Body of pancreas (tissue), 4 donors: ENCODE measurements around the gene PLCB4. TPM values are rescaled to one million over a fixed set of nuclear protein-coding genes. Genes with fewer than 3 reads are reported as not detected.

Source experiments
- ATAC-seq: fragments of 150-250 bp; one replicate; pipeline ENCODE4 v1.9.1; 2016
- DNase-seq, 4 donors: peaks; one replicate each; pipeline ENCODE4 v3.0.0-alpha.2; 2019
- H3K27ac ChIP-seq, 4 donors: fragments of 200-600 bp; sonication (generic); 1 replicate in 3 of 4; 2 replicates in 1 of 4; pipeline versions ENCODE4 v1.5.1 to v1.6.1; 2016 to 2019; ENCODE audit warnings: mild to moderate bottlenecking in 1 of 4, mixed read lengths in 1 of 4, moderate library complexity in 1 of 4
- H3K27me3 ChIP-seq, 2 donors: fragments of 200-600 bp; sonication (generic); one replicate each; pipeline ENCODE4 v1.6.0; 2016; ENCODE audit warnings: mild to moderate bottlenecking in 1 of 2
- H3K36me3 ChIP-seq, 2 donors: fragments of 200-600 bp; sonication (generic); replicated peaks in 1 of 2; 2 replicates each; pipeline ENCODE4 v1.5.1; 2016; ENCODE audit warnings: low read depth in 2 of 2; ENCODE audit not compliant: insufficient read depth in 1 of 2
- H3K4me1 ChIP-seq: fragments of 200-600 bp; sonication (generic); one replicate; pipeline ENCODE4 v1.6.0; 2016
- H3K4me3 ChIP-seq, 2 donors: fragments of 200-600 bp; sonication (generic); 1 replicate in 1 of 2; 2 replicates in 1 of 2; pipeline ENCODE4 v1.5.1; 2016 to 2019
- H3K9me3 ChIP-seq, 3 donors: fragments of 200-600 bp; sonication (generic); 1 replicate in 2 of 3; 2 replicates in 1 of 3; pipeline ENCODE4 v1.5.1; 2016
- POLR2A ChIP-seq, 3 donors: fragments of 450-650 bp; IDR thresholded peaks; one replicate each; pipeline ENCODE4 v1.6.1; 2016; ENCODE audit warnings: antibody characterized with exemption in 3 of 3, mild to moderate bottlenecking in 2 of 3
- WGBS, 2 donors: methylation state at CpG; one replicate each; pipeline ENCODE4 v1.1.5; 2017; 5-methylcytosine and 5-hydroxymethylcytosine counted together
- intact Hi-C: fragments of 100-400 bp; cut with DNase I; formaldehyde crosslinking; loops from one replicate; pipeline ENCODE4 v1.15.1; 2023
- total RNA-seq, 2 donors: library from RNA; depleted of rRNA; stranded (reverse); fragments of >200 nt; gene quantifications; one replicate each; pipeline ENCODE4 v1.1.0, GENCODE V29; 2016
- TF ChIP-seq, protein P1 (sequence below), 7 experiments: fragments of 450-650 bp in 4 of 7; fragments of 200-600 bp in 3 of 7; sonication (generic) in 3 of 7; IDR thresholded peaks; one replicate each; pipeline ENCODE4 v1.5.1; 2016 to 2019; ENCODE audit warnings: antibody characterized with exemption in 7 of 7

Gene PLCB4
- total RNA-seq, 2 donors from 2014 or later = 1.3 to 3.4 TPM

DNA sequence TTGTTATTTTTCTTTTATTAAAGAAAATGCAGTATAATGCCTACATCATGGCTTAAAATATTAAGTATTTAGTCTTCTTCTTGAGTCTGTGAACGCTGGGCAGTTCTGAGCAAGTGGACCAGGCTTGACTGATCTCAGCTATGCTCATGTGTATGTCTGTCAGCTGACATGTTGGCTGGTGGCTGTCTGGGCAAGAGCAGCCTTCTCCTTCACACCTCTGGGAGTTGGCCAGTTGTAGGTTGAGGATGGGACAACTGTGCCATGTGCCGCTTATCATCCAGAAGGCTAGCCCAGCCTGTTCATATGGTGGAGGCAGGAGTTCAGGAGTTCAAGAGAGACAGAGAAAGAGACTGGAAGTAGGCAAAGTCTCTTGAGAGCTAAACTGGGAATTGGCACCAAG lies 175.9 kb downstream of the PLCB4 start:
- intact Hi-C loops = no loop called here
- Histone ChIP-seq H3K27ac (no peak overlapping the region), H3K9me3 (no peaks in the 10 kb centered on the region), H3K36me3 (no peaks in the 10 kb centered on the region), H3K4me1 (peaks cover 7% of the 10 kb centered on the region), H3K4me3 (no peak overlapping the region), H3K27me3 (no peaks in the 10 kb centered on the region)
- WGBS, 2 donors = 77 to 86% methylated on average over 2 of the region's 2 CpGs
- no peak for TF ChIP-seq POLR2A (IDR thresholded peaks at IDR 0.05)
- ATAC-seq (no peak), DNase-seq (no peak)

GRCh38 chr20:9246731-9247130 lies 177.8 kb downstream of the PLCB4 start:
- H3K27me3 ChIP-seq = no peaks in the 10 kb centered on the region
- TF ChIP-seq, protein P1, sequence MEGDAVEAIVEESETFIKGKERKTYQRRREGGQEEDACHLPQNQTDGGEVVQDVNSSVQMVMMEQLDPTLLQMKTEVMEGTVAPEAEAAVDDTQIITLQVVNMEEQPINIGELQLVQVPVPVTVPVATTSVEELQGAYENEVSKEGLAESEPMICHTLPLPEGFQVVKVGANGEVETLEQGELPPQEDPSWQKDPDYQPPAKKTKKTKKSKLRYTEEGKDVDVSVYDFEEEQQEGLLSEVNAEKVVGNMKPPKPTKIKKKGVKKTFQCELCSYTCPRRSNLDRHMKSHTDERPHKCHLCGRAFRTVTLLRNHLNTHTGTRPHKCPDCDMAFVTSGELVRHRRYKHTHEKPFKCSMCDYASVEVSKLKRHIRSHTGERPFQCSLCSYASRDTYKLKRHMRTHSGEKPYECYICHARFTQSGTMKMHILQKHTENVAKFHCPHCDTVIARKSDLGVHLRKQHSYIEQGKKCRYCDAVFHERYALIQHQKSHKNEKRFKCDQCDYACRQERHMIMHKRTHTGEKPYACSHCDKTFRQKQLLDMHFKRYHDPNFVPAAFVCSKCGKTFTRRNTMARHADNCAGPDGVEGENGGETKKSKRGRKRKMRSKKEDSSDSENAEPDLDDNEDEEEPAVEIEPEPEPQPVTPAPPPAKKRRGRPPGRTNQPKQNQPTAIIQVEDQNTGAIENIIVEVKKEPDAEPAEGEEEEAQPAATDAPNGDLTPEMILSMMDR (IDR thresholded peaks at IDR 0.05) = no peak
- TF ChIP-seq POLR2A (IDR thresholded peaks at IDR 0.05) = no peak
- intact Hi-C loops = no loop called here
- peaks cover 4% of the 10 kb centered on the region for H3K4me1 ChIP-seq
- no peaks in the 10 kb centered on the region for H3K9me3 ChIP-seq
- H3K36me3 ChIP-seq = no peaks in the 10 kb centered on the region
- DNase-seq = no peak
- no peak for ATAC-seq
- no peak overlapping the region for H3K27ac ChIP-seq
- WGBS, 2 donors = 50 to 59% methylated on average over 1 of the region's 1 CpG
- H3K4me3 ChIP-seq = no peak overlapping the region

GRCh38 chr20:9250511-9250910 lies 181.6 kb downstream of the PLCB4 start:
- no peaks in the 10 kb centered on the region for H3K27me3 ChIP-seq
- H3K36me3 ChIP-seq = no peaks in the 10 kb centered on the region
- no peak overlapping the region for H3K27ac ChIP-seq
- H3K4me1 ChIP-seq = no peaks in the 10 kb centered on the region
- intact Hi-C loops = no loop called here
- no peak for TF ChIP-seq POLR2A (IDR thresholded peaks at IDR 0.05)
- TF ChIP-seq, protein P1 (IDR thresholded peaks at IDR 0.05) = no peak
- H3K4me3 ChIP-seq = no peak overlapping the region
- H3K9me3 ChIP-seq = no peaks in the 10 kb centered on the region
- no peak for ATAC-seq
- no peak for DNase-seq
- 69 to 83% methylated on average over 1 of the region's 1 CpG for WGBS, 2 donors

DNA sequence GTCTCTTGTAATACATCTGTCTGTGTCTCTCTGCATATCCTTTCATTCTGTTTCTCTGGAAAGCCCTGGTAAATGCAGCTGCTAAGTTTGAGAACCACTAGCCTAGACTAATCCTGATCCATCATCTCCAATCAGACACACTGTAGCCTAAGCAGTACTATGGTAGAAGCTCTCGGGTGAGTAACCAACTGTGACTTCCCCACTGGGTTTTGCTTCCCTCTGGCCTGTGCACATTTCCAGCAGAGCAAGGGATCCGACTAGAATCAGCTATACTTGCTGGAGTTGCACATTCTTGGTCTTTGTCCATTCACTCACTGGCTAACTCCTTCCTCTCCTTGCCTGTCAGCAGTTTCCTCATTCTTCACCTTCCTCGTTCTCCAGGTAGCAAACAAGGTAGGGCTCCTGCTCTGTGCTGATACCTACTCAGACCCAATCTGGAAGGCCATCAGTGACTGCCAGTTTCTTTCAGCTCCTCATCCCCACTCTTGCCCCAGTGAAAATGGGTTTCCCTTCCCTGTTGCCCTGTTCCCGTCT lies 184.2 kb downstream of the PLCB4 start:
- no peaks in the 10 kb centered on the region for H3K9me3 ChIP-seq
- ATAC-seq = no peak
- H3K36me3 ChIP-seq = no peaks in the 10 kb centered on the region
- no peak for TF ChIP-seq POLR2A (IDR thresholded peaks at IDR 0.05)
- TF ChIP-seq, protein P1 (IDR thresholded peaks at IDR 0.05) = no peak
- WGBS, 2 donors = 36 to 64% methylated on average over 4 of the region's 4 CpGs
- no peaks in the 10 kb centered on the region for H3K4me1 ChIP-seq
- H3K27ac ChIP-seq = no peak overlapping the region
- intact Hi-C loops = no loop called here
- no peak overlapping the region for H3K4me3 ChIP-seq
- no peak for DNase-seq
- no peaks in the 10 kb centered on the region for H3K27me3 ChIP-seq

DNA sequence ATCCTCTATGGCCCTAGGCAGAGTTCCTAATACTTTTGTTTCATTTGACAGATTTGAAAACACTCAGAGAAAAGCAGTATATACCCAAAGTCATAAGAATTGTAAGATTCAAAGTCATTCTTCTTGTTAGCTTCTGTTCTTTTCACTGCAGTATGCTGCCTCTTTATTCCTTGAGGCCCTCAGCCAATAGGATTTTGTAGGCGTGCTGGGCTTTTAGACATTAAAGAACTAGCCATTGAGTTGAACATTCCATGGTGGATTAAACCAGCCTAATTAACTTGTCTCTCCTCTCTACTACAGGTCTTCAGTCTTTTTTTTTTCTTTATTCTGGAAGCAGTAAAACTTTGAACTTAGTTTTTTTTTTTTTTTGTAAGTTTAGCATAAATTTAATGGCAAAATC lies 186.3 kb downstream of the PLCB4 start:
- intact Hi-C loops = no loop called here
- no peaks in the 10 kb centered on the region for H3K4me1 ChIP-seq
- H3K27ac ChIP-seq = no peak overlapping the region
- H3K9me3 ChIP-seq = no peaks in the 10 kb centered on the region
- H3K27me3 ChIP-seq = no peaks in the 10 kb centered on the region
- ATAC-seq (no peak), DNase-seq (no peak)
- H3K4me3 ChIP-seq = no peak overlapping the region
- WGBS, 2 donors = 95% methylated on average over 1 of the region's 1 CpG
- no peaks in the 10 kb centered on the region for H3K36me3 ChIP-seq
- TF ChIP-seq POLR2A (IDR thresholded peaks at IDR 0.05) = no peak
- TF ChIP-seq, protein P1 (IDR thresholded peaks at IDR 0.05) = no peak
